ENCODE measurements around the gene MRPL58. TPM values are rescaled to one million over a fixed set of nuclear protein-coding genes. Genes with fewer than 3 reads are reported as not detected.

The MRPL58 gene
- total and polyA plus RNA-seq, 2 experiments from 2014 or later, result 38.0 to 66.7 TPM

GRCh38 chr17:75024686-75025397 is 12.4 kb downstream of the MRPL58 start:
- H3K27ac Mint-ChIP-seq, result no peak overlapping the region
- no peak overlapping the region for H3K4me2 ChIP-seq
- no peaks in the 10 kb centered on the region for H3K27me3 ChIP-seq (ENCODE audit: insufficient read depth)
- TF ChIP-seq ZNF331 (CRISPR knock-in tag; IDR thresholded peaks at IDR 0.05; ENCODE audit: low read depth) (no peak), ZNF462 (CRISPR knock-in tag; IDR thresholded peaks at IDR 0.05) (no peak), CREB1 (CRISPR knock-in tag; IDR thresholded peaks at IDR 0.05; ENCODE audit: low read depth) (no peak), REST (IDR thresholded peaks at IDR 0.05; ENCODE audit: unreplicated experiment) (no peak), POLR2AphosphoS5 (IDR thresholded peaks at IDR 0.05; ENCODE audit: low read depth) (no peak), CTCF (conservative IDR thresholded peaks at IDR 0.05; ENCODE audit: low read depth in 2 of 2) (no peak), EZH2phosphoT487 (IDR thresholded peaks at IDR 0.05; ENCODE audit: unreplicated experiment) (no peak), JUNB (IDR thresholded peaks at IDR 0.05; ENCODE audit: unreplicated experiment) (no peak), NANOG (IDR thresholded peaks at IDR 0.05; ENCODE audit: borderline replicate concordance) (no peak), ETS1 (IDR thresholded peaks at IDR 0.05) (no peak), ZNF114 (CRISPR knock-in tag; IDR thresholded peaks at IDR 0.05) (no peak), EZH2 (IDR thresholded peaks at IDR 0.05; ENCODE audit: low read depth, unreplicated experiment) (no peak), STAT1 (IDR thresholded peaks at IDR 0.05; ENCODE audit: unreplicated experiment) (no peak)
- no peaks in the 10 kb centered on the region for H3K9me2 ChIP-seq (ENCODE audit: insufficient read depth)
- peaks cover 28% of the 10 kb centered on the region for H3K9me3 Mint-ChIP-seq
- H3F3A ChIP-seq (replicated peaks; ENCODE audit: low read depth), result 0 out of 2 replicates have a peak, but pooled peaks cover 3% of the 10 kb centered on the region
- ATAC-seq (no peak), DNase-seq (ENCODE audit: low spot score) (no peak)
- H3K79me2 ChIP-seq (replicated peaks; ENCODE audit: insufficient read depth), result no peaks in the 10 kb centered on the region
- H3K4me1 ChIP-seq (ENCODE audit: insufficient read depth), result no peaks in the 10 kb centered on the region
- H3K36me3 ChIP-seq (ENCODE audit: insufficient read depth), result no peaks in the 10 kb centered on the region; the same call in 1 of the 2 replicates
- no peak overlapping the region for H3K27ac ChIP-seq (ENCODE audit: low read depth)
- H4K20me1 ChIP-seq (replicated peaks; ENCODE audit: insufficient read depth), result no peaks in the 10 kb centered on the region
- no peak overlapping the region for H3K4me3 ChIP-seq
- H3K36me3 Mint-ChIP-seq (ENCODE audit: low read depth), result peaks cover 54% of the 10 kb centered on the region
- H3K4me1 Mint-ChIP-seq, result no peaks in the 10 kb centered on the region
- peaks cover 4% of the 10 kb centered on the region for H3K27me3 Mint-ChIP-seq (ENCODE audit: insufficient read depth, low read depth, poor library complexity)
- no peak overlapping the region for H3K4me3 Mint-ChIP-seq
- no peak overlapping the region for H2AFZ ChIP-seq
